ENCODE measurements around the gene PLSCR3.

DNA sequence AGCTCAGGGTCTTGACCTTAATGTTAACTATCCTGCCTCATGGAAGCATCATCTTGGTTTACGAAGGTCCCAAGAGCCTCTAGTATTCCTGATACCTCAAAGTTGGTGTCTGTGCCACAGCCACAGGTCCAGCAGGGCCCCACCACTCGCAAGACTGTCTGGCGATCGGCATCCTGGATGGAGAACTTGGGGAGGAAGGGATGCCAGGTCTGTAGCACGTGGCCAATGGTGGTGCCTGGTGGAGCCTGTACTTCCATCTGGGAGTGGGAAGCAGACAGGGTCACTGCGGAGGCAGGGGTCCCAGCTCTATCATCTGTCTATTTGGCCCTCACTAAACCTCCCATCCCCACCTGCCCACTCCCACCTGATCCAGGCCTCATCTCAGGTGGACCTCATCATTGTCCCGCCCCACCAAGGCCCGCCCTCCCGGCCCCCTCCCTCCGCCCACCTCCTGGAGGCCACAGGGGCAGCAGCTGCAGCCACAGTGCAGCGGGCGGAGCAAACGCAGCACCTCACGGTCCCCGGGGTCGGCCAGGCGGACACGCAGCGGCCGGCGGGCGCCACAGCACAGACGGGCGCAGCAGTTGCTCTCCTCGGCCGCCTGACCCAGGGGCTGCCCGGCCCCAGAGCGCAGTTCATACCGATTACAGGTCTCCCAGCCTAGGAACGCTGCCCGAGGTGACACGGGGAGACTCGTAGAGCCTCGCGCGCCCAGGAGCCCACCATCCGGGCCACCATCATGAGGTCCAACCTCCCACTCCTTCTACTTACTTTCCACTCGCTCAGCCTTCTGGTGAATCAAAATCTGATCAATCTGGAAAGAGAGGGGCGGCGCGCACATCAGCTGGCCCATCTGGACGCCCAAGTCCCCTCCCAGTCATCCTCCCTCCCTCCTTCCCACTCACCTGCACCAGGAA lies 1.4 kb downstream of the PLSCR3 start:
- TF ChIP-seq, protein P1, sequence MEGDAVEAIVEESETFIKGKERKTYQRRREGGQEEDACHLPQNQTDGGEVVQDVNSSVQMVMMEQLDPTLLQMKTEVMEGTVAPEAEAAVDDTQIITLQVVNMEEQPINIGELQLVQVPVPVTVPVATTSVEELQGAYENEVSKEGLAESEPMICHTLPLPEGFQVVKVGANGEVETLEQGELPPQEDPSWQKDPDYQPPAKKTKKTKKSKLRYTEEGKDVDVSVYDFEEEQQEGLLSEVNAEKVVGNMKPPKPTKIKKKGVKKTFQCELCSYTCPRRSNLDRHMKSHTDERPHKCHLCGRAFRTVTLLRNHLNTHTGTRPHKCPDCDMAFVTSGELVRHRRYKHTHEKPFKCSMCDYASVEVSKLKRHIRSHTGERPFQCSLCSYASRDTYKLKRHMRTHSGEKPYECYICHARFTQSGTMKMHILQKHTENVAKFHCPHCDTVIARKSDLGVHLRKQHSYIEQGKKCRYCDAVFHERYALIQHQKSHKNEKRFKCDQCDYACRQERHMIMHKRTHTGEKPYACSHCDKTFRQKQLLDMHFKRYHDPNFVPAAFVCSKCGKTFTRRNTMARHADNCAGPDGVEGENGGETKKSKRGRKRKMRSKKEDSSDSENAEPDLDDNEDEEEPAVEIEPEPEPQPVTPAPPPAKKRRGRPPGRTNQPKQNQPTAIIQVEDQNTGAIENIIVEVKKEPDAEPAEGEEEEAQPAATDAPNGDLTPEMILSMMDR (IDR thresholded peaks at IDR 0.05), result no peak
- no peak for TF ChIP-seq POLR2A (IDR thresholded peaks at IDR 0.05)
